ENCODE results near the gene PAX7. TPM values are rescaled to one million over a fixed set of nuclear protein-coding genes. Genes with fewer than 3 reads are reported as not detected.

PAX7 gene
- total and polyA plus RNA-seq, 9 of the 15 experiments (the other 6 are each of a cell fraction or from before 2014, with no cell fraction given) = not detected

GRCh38 chr1:18748435-18748834 is 117.8 kb downstream of the PAX7 start (continued):
- TF ChIP-seq MBD1 (CRISPR knock-in tag; IDR thresholded peaks at IDR 0.05) (no peak), FOXP4 (CRISPR knock-in tag; IDR thresholded peaks at IDR 0.05; ENCODE audit: borderline replicate concordance) (no peak), HNRNPUL1 (IDR thresholded peaks at IDR 0.05; ENCODE audit: low read length) (peak; percentile 74; the same call in 1 of the 2 replicates), EGR1 (conservative IDR thresholded peaks at IDR 0.05) (peak; percentile 98), NFE2L1 (tag; IDR thresholded peaks at IDR 0.05; ENCODE audit: borderline replicate concordance, low read depth) (no peak)

GRCh38 chr1:18749569-18749968 is 118.9 kb downstream of the PAX7 start:
- ATAC-seq (no peak), DNase-seq (ENCODE audit: extremely low read depth in 1 of 4, low spot score in 3 of 4) (no peak), FAIRE-seq (no peak)
- CTCF ChIA-PET (ENCODE audit: low intra/inter-chr PET ratio) = no interaction called here
- Histone ChIP-seq H3K27me3 (ENCODE audit: control insufficient read depth in 2 of 2, insufficient read depth in 2 of 2, low read length in 2 of 2) (peaks cover 5 to 21% of the 10 kb centered on the region in 2 experiments; a peak in 4 of 5 replicates), H3K36me3 (ENCODE audit: control insufficient read depth, insufficient read depth, low read length) (no peaks in the 10 kb centered on the region), H2AFZ (ENCODE audit: low read depth, low read length) (no peak overlapping the region), H3K4me1 (replicated peaks in 1 of 2; ENCODE audit: control insufficient read depth in 2 of 2, insufficient read depth in 2 of 2, low read length in 2 of 2) (no peaks in the 10 kb centered on the region; a peak in 1 of 5 replicates), H3K79me2 (ENCODE audit: control insufficient read depth, insufficient read depth, low read length) (no peaks in the 10 kb centered on the region), H3K9ac (ENCODE audit: insufficient read depth in 1 of 2, low read depth in 2 of 2, low read length in 2 of 2) (no peak overlapping the region), H4K20me1 (replicated peaks; ENCODE audit: control insufficient read depth, insufficient read depth, low read length) (0 out of 2 replicates have a peak, but pooled peaks cover 3% of the 10 kb centered on the region), H3K4me2 (ENCODE audit: insufficient read depth, low read length) (no peak overlapping the region), H3K27ac (ENCODE audit: extremely low read depth, low read depth, low read length) (no peak overlapping the region), H3K9me1 (ENCODE audit: control insufficient read depth, insufficient read depth, low read length) (no peaks in the 10 kb centered on the region), H3K4me3 (no peak overlapping the region), H3K9me3 (replicated peaks; ENCODE audit: control insufficient read depth, insufficient read depth, low read depth, low read length) (no peaks in the 10 kb centered on the region)
- POLR2A ChIA-PET = interaction anchor here (0.6 to 1.0 kb wide), 2 partner anchors 14 to 67 kb away, joined by 3 read pairs; no protein-coding TSS in a partner anchor
- intact Hi-C loops (cut with micrococcal nuclease) (no loop called here), in situ Hi-C loops (cut with MboI) (no loop called here)
- no TSS peak for BruUV-seq (replicated peaks)
- TF ChIP-seq ZNF316 (IDR thresholded peaks at IDR 0.05) = no peak
- TF ChIP-seq ZNF174 (CRISPR knock-in tag; IDR thresholded peaks at IDR 0.05) = no peak
- TF ChIP-seq BDP1 (IDR thresholded peaks at IDR 0.05; ENCODE audit: insufficient read depth, insufficient read length) = no peak
- TF ChIP-seq HNRNPH1 (optimal IDR thresholded peaks at IDR 0.05; ENCODE audit: low read depth, low read length) = no peak
- TF ChIP-seq WHSC1 (IDR thresholded peaks at IDR 0.05; ENCODE audit: low read length) = no peak
- TF ChIP-seq PHB (CRISPR knock-in tag; IDR thresholded peaks at IDR 0.05) = no peak
- no peak for TF ChIP-seq KDM2B (CRISPR knock-in tag; IDR thresholded peaks at IDR 0.05)
- no peak for TF ChIP-seq ETS1 (conservative IDR thresholded peaks at IDR 0.05; ENCODE audit: control insufficient read depth, low read depth, low read length)
- TF ChIP-seq MLLT1 (IDR thresholded peaks at IDR 0.05) = no peak
- TF ChIP-seq SIRT6 (IDR thresholded peaks at IDR 0.05; ENCODE audit: low read depth, low read length) = no peak
- TF ChIP-seq CREBBP (IDR thresholded peaks at IDR 0.05; ENCODE audit: low read depth, low read length) = no peak
- TF ChIP-seq ZZZ3 (IDR thresholded peaks at IDR 0.05) = no peak
